HG03135 (cell line): ENCODE results near the gene ARHGAP8.

ENCODE experiments used
- ATAC-seq: cut with Tn5 transposase; IDR thresholded peaks from one replicate; pipeline ENCODE4 v1.9.1; 2021; ENCODE audit warnings: mild to moderate bottlenecking, moderate library complexity; ENCODE audit not compliant: unreplicated experiment

Gene ARHGAP8

GRCh38 chr22:44752285-44753188 lies at the start of gene ARHGAP8:
ARHGAP8 (plus strand) TSS chr22:44752575; CDS start chr22:44786528, 33,953 bp downstream.
- no peak for ATAC-seq

- ATAC-seq = no peak
Observed at GRCh38 chr22:44703255-44703870, 49.0 kb upstream of the ARHGAP8 start.

GRCh38 chr22:44704159-44705021 lies 48.0 kb upstream of the ARHGAP8 start:
- ATAC-seq = no peak

DNA sequence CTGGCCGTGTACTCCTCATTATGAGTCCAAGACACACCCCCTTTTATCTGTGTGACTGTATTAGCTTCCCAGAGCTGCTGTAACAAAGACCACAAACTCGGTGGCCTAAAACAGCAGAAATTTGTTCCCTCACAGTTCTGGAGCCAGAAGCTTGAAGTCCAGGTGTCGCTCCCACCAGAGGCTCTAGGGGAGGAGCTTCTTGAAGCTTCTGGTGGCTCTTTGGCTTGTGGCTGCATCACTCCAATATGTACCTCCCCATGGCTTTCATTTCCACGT lies 47.4 kb upstream of the ARHGAP8 start:
- no peak for ATAC-seq

- no peak for ATAC-seq
Observed at GRCh38 chr22:44706488-44706887, 45.9 kb upstream of the ARHGAP8 start.

GRCh38 chr22:44707178-44707577 lies 45.2 kb upstream of the ARHGAP8 start:
- ATAC-seq = no peak

DNA sequence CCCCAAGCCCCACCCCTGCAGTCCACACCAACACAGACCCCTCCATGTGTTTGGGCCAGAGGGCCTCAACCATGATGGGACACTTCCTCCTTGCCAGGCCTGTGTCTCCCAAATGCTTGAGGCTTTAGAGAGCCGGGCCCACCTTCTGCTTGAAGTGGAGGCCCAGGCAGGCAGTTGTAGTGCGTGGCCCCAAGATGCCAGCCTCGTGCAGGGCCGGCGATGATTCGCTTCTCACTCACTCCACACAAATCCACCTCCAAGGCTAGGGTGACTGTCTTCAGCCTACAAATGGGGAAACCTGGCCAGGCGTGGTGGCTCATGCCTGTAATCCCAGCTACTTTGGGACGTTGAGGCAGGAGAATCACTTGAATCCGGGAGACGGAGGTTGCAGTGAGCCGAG lies 44.6 kb upstream of the ARHGAP8 start:
- ATAC-seq = no peak

DNA sequence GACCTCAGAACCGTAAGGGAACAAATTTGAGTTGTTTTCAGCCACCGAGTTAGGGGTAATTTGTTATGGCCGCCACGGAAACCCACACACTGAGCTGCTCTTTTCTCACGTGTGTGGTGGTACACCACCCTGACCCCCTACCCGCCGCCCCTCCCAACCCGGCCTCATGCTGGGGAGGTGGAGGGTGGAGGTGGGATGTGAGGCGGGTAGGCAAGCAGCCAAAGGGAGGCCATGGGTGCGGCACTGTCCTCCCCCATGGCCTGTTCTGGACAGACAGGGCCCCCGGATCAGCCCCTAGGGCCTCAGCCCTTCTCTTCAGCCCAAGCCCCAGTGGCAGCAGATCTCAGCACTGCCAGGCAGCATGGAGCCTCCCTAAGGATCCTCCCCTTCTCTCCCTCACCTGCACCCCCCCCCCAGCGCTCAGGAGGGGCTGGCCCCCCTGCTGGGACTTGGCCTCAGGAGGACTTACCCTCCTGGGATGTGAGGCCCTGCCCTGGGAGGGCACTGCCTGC lies 42.4 kb upstream of the ARHGAP8 start:
- ATAC-seq = no peak

DNA sequence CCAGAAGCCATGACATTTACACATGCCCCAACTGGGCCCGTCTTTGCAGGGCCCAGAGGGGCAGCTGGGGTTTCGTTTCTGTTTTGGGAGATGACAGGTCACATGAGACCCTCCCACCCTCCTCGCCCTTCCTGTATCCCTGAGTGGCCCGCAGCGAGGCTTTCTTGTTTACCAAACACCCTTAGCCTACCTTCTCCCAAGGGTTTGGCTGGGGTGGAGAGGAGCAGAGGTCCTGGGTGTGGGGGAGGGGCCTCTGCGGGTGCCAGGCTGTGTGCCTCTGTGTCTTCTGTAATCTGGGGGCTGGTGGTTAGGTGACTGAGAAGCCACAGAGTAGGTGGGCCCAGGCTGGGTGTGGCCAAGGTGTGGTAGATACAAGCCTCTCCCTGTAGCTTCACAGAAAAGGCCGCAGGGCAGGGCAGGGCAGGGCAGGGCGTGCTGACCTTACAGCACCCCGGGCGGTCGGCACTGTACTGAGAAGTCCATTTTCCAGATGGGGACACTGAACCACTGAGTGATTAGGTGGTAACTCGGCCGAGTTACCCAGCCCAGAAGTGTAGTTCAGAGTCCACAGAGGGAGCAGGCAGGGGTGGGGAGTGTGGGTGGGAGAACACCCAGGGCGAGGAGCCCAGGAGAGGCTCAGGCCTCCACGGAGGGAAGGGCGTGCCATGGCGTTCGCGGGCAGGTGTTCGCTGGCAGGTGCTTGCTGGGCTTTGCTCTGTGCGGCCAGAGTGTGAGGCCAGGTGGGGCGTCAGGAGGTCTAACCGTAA lies 41.7 kb upstream of the ARHGAP8 start:
- ATAC-seq = no peak

DNA sequence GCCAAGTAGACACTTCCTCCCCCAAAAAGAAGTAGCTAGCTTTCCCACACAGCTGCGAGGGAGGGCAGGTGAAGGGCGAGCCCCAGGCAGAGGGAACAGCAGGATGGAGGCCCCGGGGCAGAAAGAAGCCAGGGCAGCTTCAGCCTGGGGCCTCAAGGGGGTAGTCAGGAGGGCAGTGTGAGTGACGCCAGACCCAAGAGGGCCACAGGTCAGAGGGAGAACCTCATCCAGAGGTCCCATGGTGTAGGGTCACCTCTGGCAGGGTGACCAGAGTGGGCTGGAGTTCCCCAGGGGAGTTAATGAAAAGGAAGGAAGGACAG lies 41.2 kb upstream of the ARHGAP8 start:
- no peak for ATAC-seq

- no peak for ATAC-seq
Observed at GRCh38 chr22:44711690-44712555, 40.5 kb upstream of the ARHGAP8 start.

DNA sequence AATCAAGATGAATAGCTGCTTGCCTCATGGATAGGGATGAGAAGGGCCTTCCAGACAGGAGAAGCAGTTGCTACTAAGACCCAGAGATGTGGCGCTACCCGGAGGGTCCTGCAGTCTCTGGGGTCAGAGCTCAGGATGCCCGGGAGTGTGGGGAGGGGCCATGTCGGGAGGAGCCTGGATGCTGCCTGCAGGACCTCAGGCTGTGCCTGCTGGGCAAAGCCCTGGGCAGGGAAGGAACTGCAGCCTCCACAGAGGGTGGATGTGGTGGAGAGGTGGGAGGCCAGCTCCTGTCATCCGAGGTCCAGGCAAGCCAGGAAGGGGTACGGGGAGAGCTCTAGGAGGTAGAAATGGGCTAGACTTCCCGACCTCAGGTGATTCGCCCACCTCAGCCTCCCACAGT lies 39.4 kb upstream of the ARHGAP8 start:
- ATAC-seq = no peak

GRCh38 chr22:44714703-44715350 lies 37.5 kb upstream of the ARHGAP8 start:
- no peak for ATAC-seq

GRCh38 chr22:44718418-44718817 lies 34.0 kb upstream of the ARHGAP8 start:
- no peak for ATAC-seq

- ATAC-seq = no peak
Observed at GRCh38 chr22:44719586-44720368, 32.6 kb upstream of the ARHGAP8 start.

DNA sequence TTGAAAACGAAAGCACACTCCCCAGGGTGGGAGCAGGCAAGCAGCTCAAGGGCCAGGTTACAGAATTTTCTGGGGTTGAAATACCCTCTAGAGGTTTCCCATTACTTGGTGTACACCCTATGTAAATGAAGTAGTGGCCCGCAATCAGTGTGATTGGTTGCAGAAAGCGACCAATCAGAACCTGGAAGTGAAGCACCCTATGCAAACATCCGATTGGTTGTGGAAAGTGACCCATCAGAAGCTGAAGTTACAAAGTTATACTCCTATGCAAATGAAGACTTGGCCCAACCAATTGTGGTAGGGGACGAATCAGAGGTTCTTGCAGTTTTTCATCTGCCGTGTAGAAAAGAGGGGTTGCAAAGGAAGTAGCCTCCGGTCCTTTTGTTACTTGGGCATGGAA lies 31.2 kb upstream of the ARHGAP8 start:
- no peak for ATAC-seq

DNA sequence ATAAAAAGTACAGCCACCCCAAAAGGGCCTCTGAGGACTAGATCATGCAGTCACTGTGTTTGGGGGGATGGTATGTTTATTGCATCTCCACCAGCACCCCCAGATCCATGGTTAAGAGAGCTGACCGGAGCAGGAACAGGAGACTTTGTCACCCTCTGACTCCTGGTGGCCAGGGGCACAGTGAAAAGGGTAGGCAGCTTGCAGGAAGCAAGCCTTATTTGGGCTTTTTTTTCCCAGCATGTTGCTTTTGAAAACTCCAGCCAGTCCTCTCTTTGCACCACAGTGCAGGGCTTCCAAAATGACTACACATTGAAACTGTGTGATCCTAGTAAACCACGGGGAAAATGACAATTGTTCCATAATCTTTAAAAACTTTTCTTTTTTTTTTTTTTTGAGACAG lies 29.8 kb upstream of the ARHGAP8 start:
- ATAC-seq = no peak

- ATAC-seq = no peak
Observed at GRCh38 chr22:44723801-44724200, 28.6 kb upstream of the ARHGAP8 start.

- no peak for ATAC-seq
Observed at GRCh38 chr22:44724416-44724815, 28.0 kb upstream of the ARHGAP8 start.
